ENCODE measurements around the gene IL12RB1.

Gene IL12RB1

DNA sequence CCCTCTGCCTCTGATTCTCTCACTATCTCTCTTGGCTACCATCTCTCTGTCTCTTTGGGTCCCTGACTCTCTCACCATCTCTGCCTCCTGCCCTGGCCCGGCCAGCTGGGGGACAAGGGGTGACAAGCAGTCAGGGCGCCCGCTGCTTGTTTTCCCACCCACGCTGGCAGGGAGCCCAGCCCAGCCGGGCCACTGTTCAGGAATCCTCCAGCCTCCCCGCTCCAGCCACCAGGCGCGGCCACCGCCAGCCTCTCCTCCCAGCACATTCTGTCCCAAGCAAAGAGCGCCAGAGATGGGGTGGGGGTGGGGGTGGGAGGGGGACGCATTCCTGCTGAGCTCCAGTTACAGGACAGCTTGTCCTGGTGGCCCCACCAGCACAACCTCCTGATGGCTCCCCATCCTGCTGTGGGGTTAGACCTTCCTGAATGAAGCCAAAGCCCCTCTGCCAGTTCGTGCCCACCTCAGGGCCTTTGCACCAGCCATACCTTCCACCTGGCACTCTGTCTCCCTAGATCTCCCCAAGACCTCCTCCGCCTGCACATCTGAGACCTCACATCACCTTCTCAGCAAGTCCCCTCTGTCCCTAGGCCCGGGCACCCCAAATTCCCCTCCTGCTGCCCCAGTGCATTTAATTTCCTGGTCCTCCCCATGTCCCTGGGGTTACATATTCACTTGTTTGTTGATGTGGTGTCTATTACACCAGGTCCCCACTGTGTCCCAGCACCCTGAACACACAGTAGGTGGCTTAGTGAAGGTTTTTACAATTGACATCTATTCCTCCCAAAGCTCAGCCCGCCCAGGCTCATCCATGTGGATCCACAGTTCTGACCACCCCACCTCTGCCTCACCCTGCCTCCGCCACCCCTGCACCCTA lies 66.3 kb downstream of the IL12RB1 start:
- H3K4me3 ChIP-seq (ENCODE audit: low read depth, low read length) = peak overlapping the region; percentile 16
- H3K27ac ChIP-seq = peak overlapping the region; percentile 99
- H3K27me3 ChIP-seq (ENCODE audit: control insufficient read depth, insufficient read depth, low read length) = no peaks in the 10 kb centered on the region
- TF ChIP-seq, protein P1, sequence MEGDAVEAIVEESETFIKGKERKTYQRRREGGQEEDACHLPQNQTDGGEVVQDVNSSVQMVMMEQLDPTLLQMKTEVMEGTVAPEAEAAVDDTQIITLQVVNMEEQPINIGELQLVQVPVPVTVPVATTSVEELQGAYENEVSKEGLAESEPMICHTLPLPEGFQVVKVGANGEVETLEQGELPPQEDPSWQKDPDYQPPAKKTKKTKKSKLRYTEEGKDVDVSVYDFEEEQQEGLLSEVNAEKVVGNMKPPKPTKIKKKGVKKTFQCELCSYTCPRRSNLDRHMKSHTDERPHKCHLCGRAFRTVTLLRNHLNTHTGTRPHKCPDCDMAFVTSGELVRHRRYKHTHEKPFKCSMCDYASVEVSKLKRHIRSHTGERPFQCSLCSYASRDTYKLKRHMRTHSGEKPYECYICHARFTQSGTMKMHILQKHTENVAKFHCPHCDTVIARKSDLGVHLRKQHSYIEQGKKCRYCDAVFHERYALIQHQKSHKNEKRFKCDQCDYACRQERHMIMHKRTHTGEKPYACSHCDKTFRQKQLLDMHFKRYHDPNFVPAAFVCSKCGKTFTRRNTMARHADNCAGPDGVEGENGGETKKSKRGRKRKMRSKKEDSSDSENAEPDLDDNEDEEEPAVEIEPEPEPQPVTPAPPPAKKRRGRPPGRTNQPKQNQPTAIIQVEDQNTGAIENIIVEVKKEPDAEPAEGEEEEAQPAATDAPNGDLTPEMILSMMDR (IDR thresholded peaks at IDR 0.05) = no peak
- H3K36me3 ChIP-seq (ENCODE audit: control insufficient read depth, insufficient read depth, low read length) = no peaks in the 10 kb centered on the region
- H3K79me2 ChIP-seq = no peaks in the 10 kb centered on the region
- no peak overlapping the region for H3K9ac ChIP-seq
- H3K9me3 ChIP-seq (ENCODE audit: control insufficient read depth, low read length) = no peaks in the 10 kb centered on the region
- H3K4me2 ChIP-seq (ENCODE audit: low read length) = peak overlapping the region; percentile 68
- peak overlapping the region; percentile 51 for H2AFZ ChIP-seq
- peaks cover 51% of the 10 kb centered on the region for H3K4me1 ChIP-seq

DNA sequence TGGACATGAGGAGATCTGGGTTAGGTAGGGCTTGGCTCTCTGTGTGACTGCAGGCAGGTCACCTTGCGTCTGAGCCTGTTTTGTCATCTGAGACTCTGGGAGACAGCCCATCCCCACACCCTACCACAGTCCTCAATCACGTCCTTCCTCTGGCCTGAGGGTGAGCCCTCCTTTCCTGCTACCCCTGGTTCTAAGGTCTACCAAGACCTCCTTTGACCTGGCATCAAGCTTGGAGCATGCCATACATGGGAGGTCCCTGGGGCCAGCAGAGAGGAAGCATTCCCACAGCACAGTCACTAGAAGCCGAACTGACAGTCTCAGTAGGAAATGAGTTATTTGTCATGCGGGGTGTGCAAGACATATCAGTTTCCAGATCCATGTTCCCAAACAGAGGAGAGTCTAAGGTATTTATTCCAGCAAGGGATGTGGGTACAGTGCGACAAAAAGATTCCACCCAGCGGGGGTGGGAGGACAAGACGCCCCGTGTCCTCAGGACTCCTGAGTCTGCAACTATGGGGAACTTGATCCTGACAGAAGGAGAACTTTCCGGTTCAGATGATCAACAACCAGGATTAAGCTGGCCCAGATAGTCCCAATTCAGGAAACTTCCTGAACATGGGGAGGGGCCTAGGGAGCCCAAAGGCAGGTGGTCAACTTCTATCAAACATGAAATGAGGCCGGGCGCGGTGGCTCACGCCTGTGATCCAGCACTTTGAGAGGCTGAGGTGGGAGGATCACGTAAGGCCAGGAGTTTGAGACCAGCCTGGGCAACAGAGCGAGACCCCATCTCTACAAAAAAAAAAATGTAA lies 69.3 kb downstream of the IL12RB1 start:
- peaks cover 5% of the 10 kb centered on the region for H3K79me2 ChIP-seq
- H3K27ac ChIP-seq = peak overlapping the region; percentile 99
- peak overlapping the region; percentile 52 for H3K4me2 ChIP-seq (ENCODE audit: low read length)
- peak overlapping the region; percentile 36 for H2AFZ ChIP-seq
- TF ChIP-seq, protein P1 (IDR thresholded peaks at IDR 0.05) = no peak
- no peaks in the 10 kb centered on the region for H3K27me3 ChIP-seq (ENCODE audit: control insufficient read depth, insufficient read depth, low read length)
- H3K9ac ChIP-seq = peak overlapping the region; percentile 74
- no peaks in the 10 kb centered on the region for H3K9me3 ChIP-seq (ENCODE audit: control insufficient read depth, low read length)
- peak overlapping the region; percentile 17 for H3K4me3 ChIP-seq (ENCODE audit: low read depth, low read length)
- no peaks in the 10 kb centered on the region for H3K36me3 ChIP-seq (ENCODE audit: control insufficient read depth, insufficient read depth, low read length)
- H3K4me1 ChIP-seq = peaks cover 76% of the 10 kb centered on the region

DNA sequence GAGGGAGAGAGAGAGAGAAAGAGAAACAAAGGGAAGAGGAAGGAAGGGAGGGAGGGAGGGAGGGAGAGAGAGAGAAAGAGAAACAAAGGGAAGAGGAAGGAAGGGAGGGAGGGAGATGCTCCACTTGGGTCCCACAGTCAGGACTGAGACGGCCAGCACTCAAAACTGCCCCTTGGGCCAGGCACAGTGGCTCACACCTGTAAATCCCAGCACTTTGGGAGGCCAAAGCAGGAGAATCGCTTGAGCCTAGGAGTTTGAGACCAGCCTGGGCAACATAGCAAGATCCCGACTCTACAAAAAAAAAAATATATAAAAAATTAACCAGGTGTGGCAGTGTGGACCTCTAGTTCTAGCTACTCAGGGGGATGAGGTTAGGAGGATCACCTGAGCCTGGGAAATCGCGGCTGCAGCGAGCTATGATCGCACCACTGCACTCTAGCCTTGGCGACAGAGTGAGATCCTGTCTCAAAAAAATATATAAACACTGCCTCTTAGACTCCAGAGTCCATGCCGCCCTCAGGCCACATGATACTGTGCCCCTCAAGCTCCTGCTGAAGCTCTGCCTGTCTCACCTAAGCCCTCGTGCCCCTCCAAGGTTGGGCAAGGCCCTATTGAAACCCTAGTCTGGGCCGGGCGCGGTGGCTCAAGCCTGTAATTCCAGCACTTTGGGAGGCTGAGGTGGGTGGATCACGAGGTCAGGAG lies 70.4 kb downstream of the IL12RB1 start:
- Histone ChIP-seq H3K4me3 (ENCODE audit: low read depth, low read length) (peak overlapping the region; percentile 17), H3K9ac (peak overlapping the region; percentile 74), H3K36me3 (ENCODE audit: control insufficient read depth, insufficient read depth, low read length) (no peaks in the 10 kb centered on the region), H3K4me2 (ENCODE audit: low read length) (peak overlapping the region; percentile 52), H3K27ac (peak overlapping the region; percentile 99), H2AFZ (peak overlapping the region; percentile 25), H3K9me3 (ENCODE audit: control insufficient read depth, low read length) (no peaks in the 10 kb centered on the region), H3K4me1 (peaks cover 71% of the 10 kb centered on the region), H3K79me2 (peaks cover 9% of the 10 kb centered on the region), H3K27me3 (ENCODE audit: control insufficient read depth, insufficient read depth, low read length) (no peaks in the 10 kb centered on the region)
- TF ChIP-seq, protein P1 (IDR thresholded peaks at IDR 0.05) = no peak

DNA sequence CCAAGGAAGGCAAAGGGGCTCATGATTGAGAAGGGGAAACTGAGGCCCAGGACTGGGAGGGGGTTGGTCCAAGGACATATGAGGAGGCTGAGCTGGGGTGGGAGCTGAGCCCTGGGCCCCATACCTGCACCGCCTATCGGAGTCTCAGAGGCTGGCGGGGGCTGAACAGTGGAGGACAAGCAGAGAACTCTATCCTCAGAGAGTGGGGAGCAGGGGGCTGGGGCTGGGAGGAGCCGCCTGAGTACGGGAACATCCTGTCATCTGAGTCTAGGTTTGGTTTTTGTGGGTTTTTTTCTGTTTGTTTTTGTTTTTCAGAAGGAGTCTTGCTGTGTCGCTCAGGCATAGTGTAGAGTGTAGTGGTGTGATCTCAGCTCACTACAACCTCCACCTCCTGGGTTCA lies 72.5 kb downstream of the IL12RB1 start:
- Histone ChIP-seq H3K27ac (peak overlapping the region; percentile 99), H3K79me2 (peaks cover 30% of the 10 kb centered on the region), H3K36me3 (ENCODE audit: control insufficient read depth, insufficient read depth, low read length) (no peaks in the 10 kb centered on the region), H3K9me3 (ENCODE audit: control insufficient read depth, low read length) (no peaks in the 10 kb centered on the region), H3K9ac (peak overlapping the region; percentile 55), H3K4me2 (ENCODE audit: low read length) (peak overlapping the region; percentile 42), H3K27me3 (ENCODE audit: control insufficient read depth, insufficient read depth, low read length) (no peaks in the 10 kb centered on the region), H2AFZ (no peak overlapping the region), H3K4me1 (peaks cover 66% of the 10 kb centered on the region), H3K4me3 (ENCODE audit: low read depth, low read length) (no peak overlapping the region)
- TF ChIP-seq, protein P1 (IDR thresholded peaks at IDR 0.05) = no peak

Measured in parathyroid adenoma (tissue), 2 donors.